IPS-NIHi7 (cell line): ENCODE measurements around the gene IFNL4.
"Not testable (repeated sequence)": the region's sequence is repeated elsewhere in the genome, so short reads cannot be mapped to it uniquely, and the experiment has no call there.

ENCODE experiments used
- DNase-seq: peaks from one replicate; pipeline ENCODE4 v3.0.0; 2012; ENCODE audit warnings: mixed read lengths; ENCODE audit errors: extremely low spot score

IFNL4 gene

GRCh38 chr19:39257227-39257626, 8.6 kb upstream of the IFNL4 start:
- no peak for DNase-seq

DNA sequence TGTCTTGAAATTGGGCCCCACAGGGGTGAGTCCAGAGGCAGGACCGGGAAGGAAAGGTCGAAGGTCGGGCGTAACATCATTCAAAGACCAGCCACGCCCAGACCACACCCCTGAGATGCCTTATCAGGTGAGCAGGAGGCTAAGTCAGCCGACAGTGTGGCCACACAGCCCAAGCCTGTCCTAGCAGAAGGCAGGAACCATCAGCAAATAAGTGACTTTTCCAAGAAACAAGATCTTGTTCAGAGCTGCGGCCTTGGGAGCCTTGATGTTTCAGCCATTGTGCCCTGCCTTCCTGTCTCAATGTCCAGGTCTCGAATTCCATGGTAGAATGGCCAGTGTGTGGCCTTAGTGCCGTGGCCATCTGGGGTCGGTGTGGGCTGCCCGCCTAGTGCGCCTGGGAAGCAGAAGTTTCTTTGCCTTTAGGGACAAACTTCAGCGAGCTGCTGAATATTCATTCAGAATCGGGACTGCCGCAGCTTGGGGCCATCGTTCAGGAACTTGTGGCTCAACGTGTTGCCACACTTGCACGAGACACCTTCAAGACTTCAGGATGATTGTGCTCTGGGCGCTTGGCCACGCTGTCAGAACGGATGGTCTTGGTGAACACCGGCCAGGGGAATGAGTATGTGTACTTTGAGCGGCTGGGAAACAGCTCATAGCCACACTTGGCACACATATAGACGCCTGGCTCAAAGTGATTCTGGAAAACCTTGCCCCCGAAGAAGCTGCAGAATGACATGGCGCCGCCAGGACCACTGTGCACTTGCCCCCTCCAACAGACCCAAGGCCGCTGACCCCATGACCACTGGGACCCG, 6.1 kb upstream of the IFNL4 start:
- no peak for DNase-seq

- DNase-seq = no peak
Measured at GRCh38 chr19:39253374-39254149, 4.9 kb upstream of the IFNL4 start.

- DNase-seq = no peak
Measured at GRCh38 chr19:39252458-39252857, 3.8 kb upstream of the IFNL4 start.

- DNase-seq = no peak
Measured at GRCh38 chr19:39251846-39252245, 3.2 kb upstream of the IFNL4 start.

DNA sequence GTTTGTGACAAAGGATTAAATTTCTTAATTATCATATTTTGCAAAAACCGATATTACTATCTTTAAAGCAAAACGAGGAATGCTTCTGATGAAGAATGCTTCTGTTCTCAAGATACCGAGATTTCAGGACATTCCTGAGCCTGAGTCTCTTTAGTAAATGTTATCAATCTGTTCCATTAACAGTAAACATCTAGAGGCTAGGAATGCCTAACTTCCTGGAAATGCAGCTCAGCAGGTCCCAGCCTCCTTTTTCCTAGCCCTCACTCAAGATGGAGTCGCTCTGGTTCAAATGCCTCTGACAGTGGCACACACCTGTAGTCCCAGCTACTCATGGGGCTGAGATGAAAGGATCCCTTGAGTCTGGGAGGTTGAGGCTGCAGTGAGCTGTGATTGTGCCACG, 2.4 kb upstream of the IFNL4 start:
- DNase-seq = no peak

- DNase-seq = peak; percentile 50
Measured at GRCh38 chr19:39247701-39248664, 673 bp downstream of the IFNL4 start.

GRCh38 chr19:39246951-39247669, 1.5 kb downstream of the IFNL4 start:
- peak; percentile 79 for DNase-seq

GRCh38 chr19:39245166-39245565, 3.5 kb downstream of the IFNL4 start:
- DNase-seq = not testable (repeated sequence)

GRCh38 chr19:39244410-39245100, 4.1 kb downstream of the IFNL4 start, which contains the start of gene IFNL3:
Gene IFNL3 (minus strand): TSS chr19:39245006. CDS start chr19:39244967, 39 bp downstream.
- DNase-seq = not testable (repeated sequence)

DNA sequence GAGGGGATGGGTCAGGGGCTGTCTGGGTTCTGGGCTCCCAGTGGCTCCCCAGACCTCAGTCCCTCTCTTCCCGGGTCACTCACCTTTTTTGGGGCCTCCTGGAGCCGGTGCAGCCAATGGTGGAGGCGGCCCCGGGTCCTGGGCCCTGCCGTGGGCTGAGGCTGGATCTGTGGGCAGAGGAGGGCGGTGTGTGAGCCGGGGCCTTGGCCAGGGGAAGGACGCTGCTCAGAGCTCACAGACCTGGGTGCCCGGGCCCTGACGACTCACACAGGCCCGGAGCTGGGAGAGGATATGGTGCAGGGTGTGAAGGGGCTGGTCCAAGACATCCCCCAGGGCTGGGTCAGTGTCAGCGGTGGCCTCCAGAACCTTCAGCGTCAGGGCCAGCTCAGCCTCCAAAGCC, 4.9 kb downstream of the IFNL4 start:
- DNase-seq = not testable (repeated sequence)

GRCh38 chr19:39240421-39240820, 8.2 kb downstream of the IFNL4 start:
- no peak for DNase-seq

DNA sequence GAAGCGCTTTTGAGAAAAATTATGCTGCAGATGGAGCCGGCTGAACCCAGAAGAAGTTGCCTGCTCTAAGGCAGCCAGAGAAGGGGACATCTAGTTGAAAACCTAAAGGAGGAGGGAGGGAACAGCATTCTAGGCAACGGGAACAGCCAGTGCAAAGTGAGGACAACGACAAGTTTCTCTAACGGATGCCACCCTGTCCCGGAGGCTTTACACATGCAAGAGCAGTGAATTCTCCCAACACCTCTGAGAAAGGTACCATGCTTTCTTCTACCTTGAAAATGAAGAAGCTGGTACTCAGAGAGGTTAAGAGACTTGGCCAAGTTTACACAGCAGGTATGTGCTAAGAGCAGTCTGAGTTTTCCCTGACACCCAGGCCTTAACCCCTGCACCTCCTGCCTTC, 9.7 kb downstream of the IFNL4 start:
- no peak for DNase-seq

- DNase-seq = no peak
Measured at GRCh38 chr19:39238209-39238608, 10.4 kb downstream of the IFNL4 start.

DNA sequence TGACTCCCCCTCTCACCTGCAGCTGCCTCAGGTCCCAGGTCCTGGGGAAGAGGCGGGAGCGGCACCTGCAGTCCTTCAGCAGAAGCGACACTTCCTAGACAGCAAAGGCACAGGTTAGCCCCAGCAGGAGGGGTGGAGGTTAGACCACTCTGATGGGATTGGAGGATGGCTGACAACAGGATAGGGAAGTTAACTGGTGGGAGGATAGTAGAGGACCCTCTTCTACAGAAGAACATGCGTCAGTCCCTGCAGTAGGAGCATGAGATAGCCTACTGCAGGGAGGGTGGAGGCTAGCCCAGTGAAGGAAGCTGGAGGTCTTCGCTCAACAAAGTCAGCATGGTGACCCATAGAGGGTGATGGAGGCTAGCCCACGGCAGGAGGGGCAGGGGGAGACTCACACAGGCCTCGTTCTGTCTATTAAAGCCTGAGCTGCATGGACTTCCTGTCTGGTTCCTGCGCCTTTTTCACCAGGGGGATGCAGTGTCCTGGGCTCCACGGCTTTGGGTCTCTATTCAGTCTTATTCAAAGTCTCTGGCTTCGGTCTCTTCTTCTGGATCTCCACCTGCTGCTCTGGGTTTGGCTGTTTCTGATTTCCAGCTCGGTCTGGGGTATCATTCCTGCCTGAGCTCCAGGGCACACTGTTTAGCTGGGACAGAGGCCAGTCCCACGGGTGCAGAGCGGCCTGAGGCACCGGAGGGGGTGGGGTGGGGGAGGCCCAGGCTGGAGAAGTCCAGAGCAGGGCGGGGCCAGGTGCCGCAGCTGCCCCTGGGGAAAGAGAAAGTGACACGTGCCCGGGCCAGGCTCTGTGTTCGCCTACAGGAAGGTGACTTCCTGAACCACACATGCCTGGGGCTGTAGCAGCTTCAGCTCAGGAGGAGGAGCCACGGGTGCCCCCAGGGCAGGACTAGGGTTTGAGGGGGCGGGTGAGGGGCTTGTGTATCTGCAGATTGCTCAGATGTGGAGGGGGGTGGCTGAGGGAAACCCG, 11.2 kb downstream of the IFNL4 start:
- DNase-seq = no peak

DNA sequence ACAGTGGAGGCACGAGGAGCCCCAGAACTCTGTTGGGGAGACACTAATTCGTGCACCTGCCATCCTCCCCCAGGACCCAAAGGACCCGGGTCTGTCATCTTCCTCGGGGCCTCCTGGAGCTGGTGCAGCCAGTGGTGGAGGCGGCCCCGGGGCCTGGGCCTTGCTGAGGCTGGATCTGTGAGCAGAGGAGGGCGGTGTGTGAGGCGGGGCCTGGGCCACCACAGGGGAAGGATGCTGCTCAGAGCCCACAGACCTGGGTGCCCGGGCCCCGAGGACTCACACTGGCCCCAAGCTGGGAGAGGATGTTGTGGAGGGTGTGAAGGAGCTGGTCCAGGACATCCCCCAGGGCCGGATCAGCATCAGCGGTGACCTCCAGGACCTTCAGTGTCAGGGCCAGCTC, 12.1 kb downstream of the IFNL4 start:
- no peak for DNase-seq

DNA sequence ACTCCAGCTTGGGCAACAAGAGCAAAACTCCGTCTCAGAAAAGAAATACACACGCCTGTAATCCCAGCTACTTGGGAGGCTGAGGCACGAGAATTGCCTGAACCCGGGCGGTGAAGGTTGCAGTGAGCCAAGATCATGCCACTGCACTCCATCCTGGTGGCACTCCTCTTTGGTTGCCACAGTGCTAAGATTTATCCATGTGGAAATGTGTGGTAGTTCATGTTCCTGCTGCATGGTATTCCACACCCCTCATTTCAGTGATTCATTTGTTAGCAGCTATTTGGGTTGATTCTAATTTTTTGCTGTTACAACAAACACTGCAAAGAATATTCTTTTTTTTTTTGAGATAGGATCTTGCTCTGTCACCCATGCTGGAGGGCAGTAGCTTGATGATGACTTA, 15.9 kb downstream of the IFNL4 start:
- no peak for DNase-seq

DNA sequence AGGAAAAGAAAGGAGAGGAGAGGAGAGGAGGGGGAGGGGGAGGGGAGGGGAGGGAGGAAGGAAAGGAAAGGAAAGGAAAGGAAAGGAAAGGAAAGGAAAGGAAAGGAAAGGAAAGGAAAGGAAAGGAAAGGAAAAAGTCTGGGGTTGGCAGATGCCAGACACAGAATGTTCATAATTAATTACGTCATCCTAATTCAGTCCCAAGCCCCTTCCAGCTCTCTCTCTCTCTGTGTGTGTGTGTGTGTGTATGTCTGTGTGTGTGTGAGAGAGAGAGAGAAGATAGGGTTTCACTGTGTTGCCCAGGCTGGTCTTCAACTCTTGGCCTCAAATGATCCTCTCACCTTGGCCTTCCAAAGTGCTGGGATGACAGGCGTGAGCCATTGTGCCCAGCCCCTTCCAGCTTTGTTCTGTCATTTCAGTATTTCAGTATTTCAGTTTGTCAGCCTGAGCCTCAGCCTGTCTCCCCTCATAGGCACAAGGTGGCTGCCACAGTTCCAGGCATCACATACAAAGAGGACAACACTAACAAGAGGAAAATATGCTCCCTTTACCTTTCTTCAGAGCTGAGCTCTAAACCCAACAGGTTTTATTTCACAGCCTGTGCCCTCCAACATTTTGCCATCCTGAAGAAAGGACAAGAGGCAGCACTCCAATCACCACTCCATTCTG, 18.4 kb downstream of the IFNL4 start:
- no peak for DNase-seq

- peak; percentile 49 for DNase-seq
Measured at GRCh38 chr19:39224910-39225309, 23.7 kb downstream of the IFNL4 start.
